GM12892 (cell line): ENCODE results near the gene PAFAH1B1.

Experiments used
- POLR2A ChIP-seq: IDR thresholded peaks from 2 replicates; pipeline ENCODE4 v1.6.1; 2011; ENCODE audit warnings: low read depth, low read length, control low read depth
- POLR2AphosphoS5 ChIP-seq: IDR thresholded peaks from 2 replicates; pipeline ENCODE4 v1.6.1; 2011; ENCODE audit warnings: low read depth, low read length, control low read depth
- TAF1 ChIP-seq: IDR thresholded peaks from 2 replicates; pipeline ENCODE4 v1.6.1; 2011; ENCODE audit warnings: low read depth, mild to moderate bottlenecking, control low read depth, low read length, borderline replicate concordance

DNA sequence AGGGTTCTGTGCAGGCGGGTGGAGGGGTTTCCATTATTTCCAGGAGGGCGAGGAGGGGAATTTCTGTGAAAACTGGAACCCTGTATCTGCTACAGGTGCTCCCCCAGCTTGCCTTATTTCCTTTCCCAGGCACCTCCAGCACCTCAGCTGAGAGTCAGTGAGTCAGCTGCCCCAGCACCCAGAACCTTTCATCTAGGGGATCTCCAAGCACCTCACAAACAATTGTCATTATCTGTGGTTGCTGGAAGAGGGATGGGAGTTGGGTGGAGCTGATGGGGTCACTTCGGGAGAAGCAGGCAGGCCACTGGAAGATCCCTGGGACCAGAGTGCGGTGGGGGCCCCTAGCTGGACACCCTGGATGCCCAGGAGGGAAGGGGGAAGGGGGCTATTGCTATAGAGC lies 128.1 kb downstream of the PAFAH1B1 start:
- TF ChIP-seq POLR2A: no peak
- TF ChIP-seq TAF1: no peak
- TF ChIP-seq POLR2AphosphoS5: no peak
